ENCODE data around the gene CACNB1. TPM values are rescaled to one million over a fixed set of nuclear protein-coding genes. Genes with fewer than 3 reads are reported as not detected.

The CACNB1 gene
- total and polyA plus RNA-seq, 2 of the 4 experiments (the other 2 are of a cell fraction), result 2.5 to 8.6 TPM

DNA sequence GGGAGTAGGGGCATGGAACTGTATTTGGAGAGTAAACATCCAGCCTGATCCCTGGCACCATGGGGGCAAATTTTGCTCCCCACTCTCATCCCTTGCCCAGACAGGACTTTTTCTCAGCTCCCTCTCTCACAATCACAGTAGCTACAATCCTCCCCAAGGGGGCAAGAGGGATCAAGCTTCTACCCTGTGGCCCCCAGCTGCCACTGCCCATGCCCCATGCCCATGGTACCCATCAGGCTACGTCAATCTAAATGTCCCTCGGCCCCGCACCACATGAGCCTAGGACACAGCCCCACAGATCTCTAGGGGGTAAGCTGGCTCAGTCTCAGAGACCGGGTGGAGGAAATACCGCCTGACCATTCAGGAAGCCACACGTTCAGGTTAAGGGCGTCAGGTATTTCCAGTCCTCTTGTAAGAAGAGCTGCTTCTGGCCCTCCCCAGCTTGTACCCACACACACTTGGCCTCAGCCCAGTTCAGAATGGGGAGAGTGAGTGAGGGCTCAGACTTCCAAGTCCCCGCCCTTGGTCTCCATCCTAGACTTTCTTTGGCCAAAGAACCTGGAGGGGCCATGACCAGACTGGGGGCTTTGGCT, 1.8 kb downstream of the CACNB1 start:
- no peak overlapping the region for H3K9ac ChIP-seq (ENCODE audit: low read depth, low read length)
- no peak overlapping the region for H3K14ac ChIP-seq (replicated peaks; ENCODE audit: low read depth, low read length)
- H3K9me3 ChIP-seq (ENCODE audit: control insufficient read depth, insufficient read depth, low read length), result no peaks in the 10 kb centered on the region
- no peak overlapping the region for H4K91ac ChIP-seq (ENCODE audit: insufficient read depth, low read depth, low read length)
- H3K79me1 ChIP-seq (ENCODE audit: low read depth in 1 of 2, low read length in 2 of 2), result peaks cover 32 to 64% of the 10 kb centered on the region in 2 experiments
- in situ Hi-C loops (cut with MboI; ENCODE audit: low sequenced_read_pairs) (no loop called here), intact Hi-C loops (cut with micrococcal nuclease) (no loop called here), dilution Hi-C loops (cut with HindIII; ENCODE audit: low sequenced_read_pairs, unreplicated experiment) (no loop called here)
- H3K4me2 ChIP-seq (ENCODE audit: low read depth, low read length), result peak overlapping the region; percentile 91; the same call in 1 of the 2 replicates
- peak overlapping the region; percentile 92 for H2AK9ac ChIP-seq (replicated peaks; ENCODE audit: low read depth, low read length, poor library complexity)
- no peak overlapping the region for H3K4me3 ChIP-seq (ENCODE audit: insufficient read depth, low read depth, low read length)
- DNase-seq, result no peak
- H2BK20ac ChIP-seq (ENCODE audit: low read depth, low read length), result no peak overlapping the region
- no peak overlapping the region for H3K27ac ChIP-seq (ENCODE audit: insufficient read depth, low read length)
- H3K18ac ChIP-seq (ENCODE audit: low read depth, low read length), result no peak overlapping the region
- no peak overlapping the region for H3K23ac ChIP-seq (ENCODE audit: low read depth, low read length)
- ChIA-PET POLR2A (ENCODE audit: unreplicated experiment) (no interaction called here), CTCF (no interaction called here)
- BruUV-seq (replicated peaks), result no TSS peak
- H4K20me1 ChIP-seq (ENCODE audit: insufficient read depth, low read length), result peaks cover 23% of the 10 kb centered on the region
- no peak overlapping the region for H4K5ac ChIP-seq (ENCODE audit: low read depth, low read length)
- H4K8ac ChIP-seq (ENCODE audit: low read depth in 2 of 2, low read length in 2 of 2), result peak overlapping the region in 1 of 2 experiments; percentile 14; a peak in 1 of 4 replicates
- no peaks in the 10 kb centered on the region for H3K27me3 ChIP-seq (ENCODE audit: control insufficient read depth, insufficient read depth, low read length)
- H2BK5ac ChIP-seq (ENCODE audit: low read depth, low read length, poor library complexity, severe bottlenecking), result no peak overlapping the region
- H3K4ac ChIP-seq (ENCODE audit: low read depth, low read length), result no peak overlapping the region; the same call in 1 of the 2 replicates
- peaks cover 19% of the 10 kb centered on the region for H3K4me1 ChIP-seq (ENCODE audit: control insufficient read depth, insufficient read depth, low read length)
- no peak for ATAC-seq (ENCODE audit: low read depth)
- H3K56ac ChIP-seq (ENCODE audit: extremely low read depth, insufficient read depth, low read length), result no peak overlapping the region
- 100% methylated on average over 3 of the region's 8 CpGs; no CpG with 5 or more reads in 1 of the 2 experiments for WGBS, 2 experiments (ENCODE audit: extremely low coverage in 2 of 2, insufficient read length in 1 of 2)
- H2BK15ac ChIP-seq (ENCODE audit: low read depth, low read length), result no peak overlapping the region
- peaks cover 26% of the 10 kb centered on the region for H3K36me3 ChIP-seq (ENCODE audit: control insufficient read depth, insufficient read depth, low read length)
- no peak for TF ChIP-seq FOS (IDR thresholded peaks at IDR 0.05; ENCODE audit: low read depth, low read length)
- TF ChIP-seq, protein P1, sequence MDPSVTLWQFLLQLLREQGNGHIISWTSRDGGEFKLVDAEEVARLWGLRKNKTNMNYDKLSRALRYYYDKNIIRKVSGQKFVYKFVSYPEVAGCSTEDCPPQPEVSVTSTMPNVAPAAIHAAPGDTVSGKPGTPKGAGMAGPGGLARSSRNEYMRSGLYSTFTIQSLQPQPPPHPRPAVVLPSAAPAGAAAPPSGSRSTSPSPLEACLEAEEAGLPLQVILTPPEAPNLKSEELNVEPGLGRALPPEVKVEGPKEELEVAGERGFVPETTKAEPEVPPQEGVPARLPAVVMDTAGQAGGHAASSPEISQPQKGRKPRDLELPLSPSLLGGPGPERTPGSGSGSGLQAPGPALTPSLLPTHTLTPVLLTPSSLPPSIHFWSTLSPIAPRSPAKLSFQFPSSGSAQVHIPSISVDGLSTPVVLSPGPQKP (IDR thresholded peaks at IDR 0.05; ENCODE audit: borderline replicate concordance, low read depth, low read length), result no peak
- H2AK5ac ChIP-seq (ENCODE audit: low read depth, low read length), result peak overlapping the region; percentile 49; the same call in 1 of the 2 replicates
- H2BK120ac ChIP-seq (ENCODE audit: low read depth, low read length), result no peak overlapping the region
- peaks cover 26% of the 10 kb centered on the region for H3K9me1 ChIP-seq (ENCODE audit: insufficient read depth, low read length)
- no peak overlapping the region for H2AFZ ChIP-seq (replicated peaks; ENCODE audit: low read length, poor library complexity)

Measured in IMR-90 (cell line).